OCI-LY1 (cell line): ENCODE results near the gene CAMTA1.

Experiments
- H2AFZ ChIP-seq: fragments of 200-600 bp; sonication (generic), shearing (Covaris generic); 2 replicates; pipeline ENCODE4 v1.6.0; 2014; ENCODE audit warnings: antibody characterized with exemption, mild to moderate bottlenecking, low read length
- H3F3A ChIP-seq: fragments of 200-600 bp; sonication (generic), shearing (Covaris generic); 2 replicates; pipeline ENCODE4 v1.6.0; 2014; ENCODE audit warnings: mild to moderate bottlenecking, antibody characterized with exemption, low read length, moderate library complexity; ENCODE audit not compliant: insufficient read depth
- H3K27ac ChIP-seq: fragments of 200-600 bp; sonication (generic); 2 replicates; pipeline ENCODE4 v1.5.1; 2014; ENCODE audit warnings: low read length, mixed run types, mild to moderate bottlenecking, low read depth; ENCODE audit not compliant: poor library complexity, severe bottlenecking
- H3K27me3 ChIP-seq: fragments of 200-600 bp; sonication (generic); 2 replicates; pipeline ENCODE4 v1.6.0; 2014; ENCODE audit warnings: antibody characterized with exemption, mild to moderate bottlenecking, low read length, moderate library complexity; ENCODE audit not compliant: insufficient read depth
- H3K36me3 ChIP-seq: fragments of 200-600 bp; sonication (generic); 2 replicates; pipeline ENCODE4 v1.6.1; 2014; ENCODE audit warnings: mild to moderate bottlenecking, antibody characterized with exemption, low read length, moderate library complexity, mixed read lengths; ENCODE audit not compliant: insufficient read depth
- H3K4me1 ChIP-seq: fragments of 200-600 bp; sonication (generic); 2 replicates; pipeline ENCODE4 v1.5.1; 2014; ENCODE audit warnings: mild to moderate bottlenecking, low read length, moderate library complexity; ENCODE audit not compliant: insufficient read depth, severe bottlenecking
- H3K4me2 ChIP-seq: fragments of 200-600 bp; sonication (generic), shearing (Covaris generic); 2 replicates; pipeline ENCODE4 v1.6.1; 2014; ENCODE audit warnings: low read length
- H3K4me3 ChIP-seq: fragments of 200-600 bp; sonication (generic); 2 replicates; pipeline ENCODE4 v1.5.1; 2014; ENCODE audit warnings: low read length, low read depth, mild to moderate bottlenecking, mixed read lengths; ENCODE audit not compliant: poor library complexity, severe bottlenecking
- H3K79me2 ChIP-seq: fragments of 200-600 bp; shearing (Covaris generic); 2 replicates; pipeline ENCODE4 v1.6.1; 2016; ENCODE audit warnings: mixed run types, low read length, mixed read lengths; ENCODE audit not compliant: insufficient read depth
- H3K9ac ChIP-seq: fragments of 200-600 bp; sonication (generic), shearing (Covaris generic); 2 replicates; pipeline ENCODE4 v1.6.1; 2014; ENCODE audit warnings: mild to moderate bottlenecking, low read length, mixed read lengths
- H3K9me2 ChIP-seq: fragments of 200-600 bp; sonication (generic), shearing (Covaris generic); 2 replicates; pipeline ENCODE4 v1.6.1; 2014; ENCODE audit warnings: low read depth, mild to moderate bottlenecking, low read length, mixed read lengths
- H3K9me3 ChIP-seq: fragments of 200-600 bp; shearing (Covaris generic); 2 replicates; pipeline ENCODE4 v1.6.1; 2014; ENCODE audit warnings: low read length, mixed read lengths
- H4K20me1 ChIP-seq: fragments of 200-600 bp; sonication (generic), shearing (Covaris generic); 2 replicates; pipeline ENCODE4 v1.6.0; 2016; ENCODE audit warnings: mild to moderate bottlenecking, low read length; ENCODE audit not compliant: insufficient read depth
- EZH2 ChIP-seq: fragments of 200-600 bp; sonication (generic), shearing (Covaris generic); IDR thresholded peaks from 2 replicates; pipeline ENCODE4 v1.8.0; 2017; ENCODE audit warnings: borderline replicate concordance, mixed run types, mild to moderate bottlenecking, antibody characterized with exemption, low read length, moderate library complexity, mixed read lengths
- TF ChIP-seq, protein P1 (sequence below): fragments of 200-600 bp; sonication (generic), shearing (Covaris generic); IDR thresholded peaks from 2 replicates; pipeline ENCODE4 v1.5.1; 2017; ENCODE audit warnings: mild to moderate bottlenecking, antibody characterized with exemption, low read length, moderate library complexity, mixed read lengths

Gene CAMTA1

GRCh38 chr1:7105269-7105668, 320.0 kb downstream of the CAMTA1 start:
- Histone ChIP-seq H3K4me2 (no peak overlapping the region), H3K9me3 (no peaks in the 10 kb centered on the region), H3K79me2 (no peaks in the 10 kb centered on the region), H3K9me2 (no peaks in the 10 kb centered on the region), H3K36me3 (no peaks in the 10 kb centered on the region), H3F3A (no peaks in the 10 kb centered on the region; the same call in 1 of the 2 replicates), H3K4me3 (no peak overlapping the region), H2AFZ (no peak overlapping the region), H3K27me3 (peaks cover 12% of the 10 kb centered on the region; the same call in 1 of the 2 replicates), H3K27ac (no peak overlapping the region), H3K4me1 (no peaks in the 10 kb centered on the region), H3K9ac (no peak overlapping the region), H4K20me1 (no peaks in the 10 kb centered on the region)
- TF ChIP-seq, protein P1, sequence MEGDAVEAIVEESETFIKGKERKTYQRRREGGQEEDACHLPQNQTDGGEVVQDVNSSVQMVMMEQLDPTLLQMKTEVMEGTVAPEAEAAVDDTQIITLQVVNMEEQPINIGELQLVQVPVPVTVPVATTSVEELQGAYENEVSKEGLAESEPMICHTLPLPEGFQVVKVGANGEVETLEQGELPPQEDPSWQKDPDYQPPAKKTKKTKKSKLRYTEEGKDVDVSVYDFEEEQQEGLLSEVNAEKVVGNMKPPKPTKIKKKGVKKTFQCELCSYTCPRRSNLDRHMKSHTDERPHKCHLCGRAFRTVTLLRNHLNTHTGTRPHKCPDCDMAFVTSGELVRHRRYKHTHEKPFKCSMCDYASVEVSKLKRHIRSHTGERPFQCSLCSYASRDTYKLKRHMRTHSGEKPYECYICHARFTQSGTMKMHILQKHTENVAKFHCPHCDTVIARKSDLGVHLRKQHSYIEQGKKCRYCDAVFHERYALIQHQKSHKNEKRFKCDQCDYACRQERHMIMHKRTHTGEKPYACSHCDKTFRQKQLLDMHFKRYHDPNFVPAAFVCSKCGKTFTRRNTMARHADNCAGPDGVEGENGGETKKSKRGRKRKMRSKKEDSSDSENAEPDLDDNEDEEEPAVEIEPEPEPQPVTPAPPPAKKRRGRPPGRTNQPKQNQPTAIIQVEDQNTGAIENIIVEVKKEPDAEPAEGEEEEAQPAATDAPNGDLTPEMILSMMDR, result no peak
- no peak for TF ChIP-seq EZH2

DNA sequence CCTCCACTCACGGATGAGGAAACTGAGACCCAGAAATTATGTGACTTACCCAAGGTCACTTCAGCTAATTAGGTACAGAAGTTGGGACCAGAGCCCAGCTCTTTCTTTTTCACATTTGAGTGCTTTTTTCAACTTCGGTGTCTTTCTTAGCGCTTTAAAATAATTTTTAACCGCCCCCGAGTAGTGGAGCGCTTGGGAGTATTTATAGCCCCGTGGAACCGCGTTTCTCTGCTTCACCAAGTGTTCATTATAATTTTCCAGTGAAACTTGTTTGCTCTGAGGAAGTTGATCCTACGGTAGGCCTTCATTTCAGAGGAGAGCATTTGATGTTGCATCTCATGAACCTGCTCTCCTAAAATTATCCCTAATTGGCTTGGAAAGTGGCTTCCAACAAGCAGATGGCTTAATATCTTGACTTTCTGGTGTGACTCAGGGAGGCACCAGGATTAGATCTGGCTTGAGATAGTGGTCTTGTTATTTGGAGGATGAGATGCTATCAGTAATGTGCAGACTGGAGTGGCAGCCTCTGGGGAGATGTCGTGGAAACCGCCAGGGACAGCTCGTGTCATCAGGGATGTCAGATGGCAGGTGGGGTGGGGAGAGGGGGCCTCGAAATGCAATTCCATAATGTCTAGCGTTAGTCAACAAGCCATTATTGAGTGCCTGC, 321.3 kb downstream of the CAMTA1 start:
- no peaks in the 10 kb centered on the region; the same call in 1 of the 2 replicates for H3F3A ChIP-seq
- H3K27me3 ChIP-seq, result peaks cover 12% of the 10 kb centered on the region; the same call in 1 of the 2 replicates
- H4K20me1 ChIP-seq, result no peaks in the 10 kb centered on the region
- no peaks in the 10 kb centered on the region for H3K79me2 ChIP-seq
- no peaks in the 10 kb centered on the region for H3K9me2 ChIP-seq
- H3K9ac ChIP-seq, result no peak overlapping the region
- no peaks in the 10 kb centered on the region for H3K36me3 ChIP-seq
- H3K27ac ChIP-seq, result no peak overlapping the region
- no peak overlapping the region for H3K4me3 ChIP-seq
- H3K4me2 ChIP-seq, result no peak overlapping the region
- no peak for TF ChIP-seq EZH2
- TF ChIP-seq, protein P1, result no peak
- no peak overlapping the region for H2AFZ ChIP-seq
- H3K9me3 ChIP-seq, result no peaks in the 10 kb centered on the region
- no peaks in the 10 kb centered on the region for H3K4me1 ChIP-seq

DNA sequence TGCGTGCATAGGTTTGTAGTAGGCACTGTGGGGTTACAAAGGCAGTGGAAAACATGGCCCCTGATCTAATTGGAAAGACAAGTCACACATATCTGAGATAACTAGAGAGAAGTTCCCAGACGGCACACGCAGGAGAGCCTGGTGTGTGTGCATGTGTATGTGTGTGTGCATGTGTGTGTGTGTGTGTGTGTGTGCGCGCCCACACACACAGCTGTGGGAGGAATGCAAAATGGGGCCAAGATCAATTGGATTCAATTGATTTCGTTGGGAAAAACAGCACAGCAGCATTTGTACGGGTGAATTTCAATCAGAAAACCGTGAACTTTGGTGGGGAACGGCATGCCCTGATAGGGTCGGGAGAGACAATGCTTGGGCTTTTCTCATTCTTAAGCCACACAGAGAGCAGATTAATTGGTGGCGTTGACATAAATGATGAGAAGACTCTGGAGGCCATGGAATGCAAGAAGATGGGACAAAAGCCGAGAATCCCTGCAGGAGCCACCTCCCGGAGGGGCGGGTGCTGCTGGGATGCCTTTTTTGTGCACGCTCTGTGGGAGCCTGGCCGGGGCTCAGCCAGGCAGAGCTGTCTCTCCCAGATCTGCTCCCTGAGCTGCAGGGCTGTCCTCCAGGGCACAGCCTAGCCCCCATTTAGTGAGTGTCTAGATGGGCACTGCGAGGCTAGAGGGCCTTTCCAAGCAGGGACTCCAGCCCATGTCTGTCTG, 322.0 kb downstream of the CAMTA1 start:
- Histone ChIP-seq H3K9me3 (no peaks in the 10 kb centered on the region), H2AFZ (no peak overlapping the region), H3K36me3 (no peaks in the 10 kb centered on the region), H3K27ac (no peak overlapping the region), H3K4me1 (no peaks in the 10 kb centered on the region), H3K4me2 (no peak overlapping the region), H3K9me2 (no peaks in the 10 kb centered on the region), H3F3A (no peaks in the 10 kb centered on the region; the same call in 1 of the 2 replicates), H3K9ac (no peak overlapping the region), H3K27me3 (peaks cover 12% of the 10 kb centered on the region; the same call in 1 of the 2 replicates), H4K20me1 (no peaks in the 10 kb centered on the region), H3K79me2 (no peaks in the 10 kb centered on the region), H3K4me3 (no peak overlapping the region)
- TF ChIP-seq, protein P1, result no peak
- TF ChIP-seq EZH2, result no peak
